Endothelial cell of umbilical vein (primary cell): ENCODE results near the gene IFRD2. TPM values are rescaled to one million over a fixed set of nuclear protein-coding genes. Genes with fewer than 3 reads are reported as not detected.

Source experiments
- BruUV-seq: library from RNA; stranded (reverse); fragments of 400-500 nt; replicated peaks from 2 replicates; lab custom pipeline; 2021; lab: Mats Ljungman, UMichigan
- CTCF ChIA-PET: fragments of 300-600, 350-600 bp; sonication (Branson Sonifier 250); formaldehyde crosslinking; loops from one replicate; lab custom pipeline; 2021; ENCODE audit warnings: antibody characterized with exemption, inconsistent platforms; lab: Charles Lee
- POLR2A ChIA-PET: fragments of 300-600, 350-600 bp; sonication (Branson Sonifier 250); formaldehyde crosslinking; loops from one replicate; lab custom pipeline; 2021; ENCODE audit warnings: antibody characterized with exemption, inconsistent platforms; lab: Charles Lee
- DNase-seq: peaks from one replicate; pipeline ENCODE4 v3.0.0-alpha.2; 2011; ENCODE audit warnings: low read depth, low spot score
- FAIRE-seq: peaks from 2 replicates; lab custom pipeline; 2011; peaks lifted over from hg19 to GRCh38; lab: Jason Lieb, UNC
- H2AFZ ChIP-seq: 2 replicates; pipeline ENCODE4 v1.6.0; 2012; ENCODE audit warnings: low read depth, low read length, control low read depth, inconsistent platforms
- H3K27ac ChIP-seq: 2 replicates; pipeline ENCODE4 v1.5.1; 2011; ENCODE audit warnings: low read depth, mild to moderate bottlenecking, control low read depth, low read length, moderate library complexity; ENCODE audit not compliant: insufficient read depth
- H3K27me3 ChIP-seq, 2 experiments: 2 replicates each; pipeline versions ENCODE4 v1.6.0 to v1.6.1; 2011; ENCODE audit warnings: low read length in 2 of 2, mixed read lengths in 1 of 2; ENCODE audit not compliant: control insufficient read depth in 2 of 2, insufficient read depth in 2 of 2
- H3K36me3 ChIP-seq, 2 experiments: 2 replicates in 1 of 2; 3 replicates in 1 of 2; pipeline ENCODE4 v1.5.1; 2011; ENCODE audit warnings: low read length in 2 of 2, mild to moderate bottlenecking in 1 of 2, moderate library complexity in 1 of 2; ENCODE audit not compliant: control insufficient read depth in 2 of 2, insufficient read depth in 2 of 2; ENCODE audit errors: extremely low read depth in 1 of 2
- H3K4me1 ChIP-seq: 3 replicates; pipeline ENCODE4 v1.5.1; 2011; ENCODE audit warnings: mild to moderate bottlenecking, low read length; ENCODE audit not compliant: control insufficient read depth, insufficient read depth; ENCODE audit errors: extremely low read depth
- H3K4me2 ChIP-seq: 2 replicates; pipeline ENCODE4 v1.6.1; 2011; ENCODE audit warnings: low read length, control low read depth, mixed read lengths; ENCODE audit not compliant: insufficient read depth
- H3K4me3 ChIP-seq, 3 experiments: fragments of 200-600 bp in 1 of 3; sonication (generic), shearing (Covaris generic) in 1 of 3; replicated peaks in 1 of 3; 2 replicates each; pipeline ENCODE4 v1.5.1; 2011 to 2016; ENCODE audit warnings: control low read depth in 3 of 3, low read length in 3 of 3, mild to moderate bottlenecking in 2 of 3, inconsistent platforms in 1 of 3, low read depth in 1 of 3, moderate library complexity in 1 of 3; ENCODE audit not compliant: insufficient read depth in 1 of 3
- H3K79me2 ChIP-seq: 2 replicates; pipeline ENCODE4 v1.6.0; 2012; ENCODE audit warnings: low read length, inconsistent platforms; ENCODE audit not compliant: control insufficient read depth, insufficient read depth
- H3K9ac ChIP-seq: replicated peaks from 2 replicates; pipeline ENCODE3; 2011; ENCODE audit warnings: low read length, control low read depth; ENCODE audit not compliant: insufficient read depth; ENCODE audit errors: extremely low read depth
- H3K9me1 ChIP-seq: replicated peaks from 3 replicates; pipeline ENCODE4 v1.6.0; 2011; ENCODE audit warnings: mild to moderate bottlenecking, low read length; ENCODE audit not compliant: control insufficient read depth, insufficient read depth; ENCODE audit errors: extremely low read depth
- H3K9me3 ChIP-seq: replicated peaks from 2 replicates; pipeline ENCODE4 v1.5.1; 2012; ENCODE audit warnings: low read length, inconsistent platforms; ENCODE audit not compliant: control insufficient read depth, insufficient read depth
- H4K20me1 ChIP-seq: replicated peaks from 2 replicates; pipeline ENCODE3; 2011; ENCODE audit warnings: mild to moderate bottlenecking, low read length; ENCODE audit not compliant: control insufficient read depth, insufficient read depth; ENCODE audit errors: extremely low read depth
- CTCF ChIP-seq, 2 donors: IDR thresholded peaks; 1 replicate in 1 of 2; 2 replicates in 1 of 2; pipeline ENCODE4 v1.5.1; 2011; ENCODE audit warnings: low read length in 2 of 2, mild to moderate bottlenecking in 2 of 2, moderate library complexity in 2 of 2, control low read depth in 1 of 2, inconsistent platforms in 1 of 2, low read depth in 1 of 2; ENCODE audit not compliant: insufficient read depth in 1 of 2; ENCODE audit errors: extremely low read depth in 1 of 2
- EZH2 ChIP-seq: IDR thresholded peaks from 2 replicates; pipeline ENCODE4 v1.6.1; 2012; ENCODE audit warnings: borderline replicate concordance, low read depth, mild to moderate bottlenecking, moderate library complexity, low read length, inconsistent platforms; ENCODE audit not compliant: severe bottlenecking
- FOS ChIP-seq: IDR thresholded peaks from 2 replicates; pipeline ENCODE4 v1.6.1; 2011; ENCODE audit warnings: mild to moderate bottlenecking, low read length, moderate library complexity, borderline replicate concordance; ENCODE audit not compliant: insufficient read depth
- GATA2 ChIP-seq: IDR thresholded peaks from 2 replicates; pipeline ENCODE4 v1.7.0; 2011; ENCODE audit warnings: low read depth, mild to moderate bottlenecking, moderate library complexity, mixed read lengths, low read length; ENCODE audit not compliant: insufficient read length, insufficient read depth
- JUN ChIP-seq: IDR thresholded peaks from 2 replicates; pipeline ENCODE4 v1.6.1; 2011; ENCODE audit warnings: borderline replicate concordance, low read depth; ENCODE audit not compliant: insufficient read length, insufficient read depth
- MAX ChIP-seq: IDR thresholded peaks from 2 replicates; pipeline ENCODE4 v1.6.1; 2011; ENCODE audit not compliant: insufficient read depth, insufficient read length
- MYC ChIP-seq: IDR thresholded peaks from one replicate; pipeline ENCODE4 v1.6.1; 2011; ENCODE audit warnings: mild to moderate bottlenecking, low read depth, low read length
- POLR2A ChIP-seq: IDR thresholded peaks from 2 replicates; pipeline ENCODE4 v1.6.1; 2012; ENCODE audit warnings: low read depth, mild to moderate bottlenecking, control low read depth, low read length
- POLR2AphosphoS5 ChIP-seq: IDR thresholded peaks from 2 replicates; pipeline ENCODE4 v1.6.1; 2012; ENCODE audit warnings: low read depth, mild to moderate bottlenecking, control low read depth, low read length, moderate library complexity; ENCODE audit not compliant: insufficient read depth
- dilution Hi-C: fragments of 300-500 bp; cut with MboI; formaldehyde crosslinking; loops from one replicate; pipeline ENCODE4 v1.15.0; 2019; ENCODE audit warnings: low sequenced_read_pairs; ENCODE audit not compliant: extremely low pct_ligation_motif_present
- intact Hi-C: fragments of 100-400 bp; cut with micrococcal nuclease; formaldehyde crosslinking; loops from one replicate; pipeline ENCODE4 v1.10.0; 2022
- polyA plus RNA-seq, 4 experiments: library from polyadenylated mRNA; depleted of rRNA in 3 of 4; stranded (reverse) in 3 of 4; unstranded in 1 of 4; fragments of >200 nt; gene quantifications; 2 replicates each; pipeline versions ENCODE4 v1.2.1 to v1.2.3, GENCODE V29; 2011 to 2012; ENCODE audit warnings: missing spikeins in 1 of 4
- total RNA-seq: library from RNA; stranded (reverse); gene quantifications from 2 replicates; pipeline ENCODE4 v1.2.3, GENCODE V29; 2021

The IFRD2 gene
- total and polyA plus RNA-seq, 2 donors (not counting 3 experiments of a cell fraction or from before 2014, with no cell fraction given) = 99.4 to 111 TPM

GRCh38 chr3:50254577-50255250, 37.5 kb downstream of the IFRD2 start:
- Histone ChIP-seq H3K27ac (peak overlapping the region; percentile 98), H3K79me2 (peaks cover 62% of the 10 kb centered on the region), H4K20me1 (no peaks in the 10 kb centered on the region), H3K9ac (peak overlapping the region; percentile 67), H3K9me3 (no peaks in the 10 kb centered on the region), H3K4me2 (peak overlapping the region; percentile 17), H3K27me3 (no peaks in the 10 kb centered on the region), H3K36me3 (peaks cover 16 to 65% of the 10 kb centered on the region in 2 experiments), H2AFZ (no peak overlapping the region), H3K4me1 (peaks cover 64% of the 10 kb centered on the region), H3K9me1 (no peaks in the 10 kb centered on the region), H3K4me3 (no peak overlapping the region)
- DNase-seq = peak; percentile 91
- ChIA-PET POLR2A (interaction anchor here (1.3 to 1.4 kb wide), 2 partner anchors 11 to 19 kb away, joined by 3 to 4 read pairs; partner anchors contain the start of gene GNAI2), CTCF (interaction anchor here (0.7 to 8.6 kb wide), 6 partner anchors 8 to 60 kb away, joined by 3 to 98 read pairs (median 10); partner anchors contain the start of gene GNAI2)
- BruUV-seq = TSS peak; percentile 98
- intact Hi-C loops (loop anchor here (1.0 to 2.0 kb wide), 4 partner anchors 8 to 38 kb away; partner anchors contain the start of gene IFRD2), dilution Hi-C loops (no loop called here)
- FAIRE-seq = peak; percentile 97
- peak; percentile 87 for TF ChIP-seq JUN
- no peak for TF ChIP-seq EZH2
- TF ChIP-seq FOS = peak; percentile 68
- peak; percentile 42 for TF ChIP-seq POLR2A
- TF ChIP-seq CTCF (IDR thresholded peaks at IDR 0.05; ENCODE audit: extremely low read depth in 1 of 2, insufficient read depth in 1 of 2, low read depth in 1 of 2, low read length in 2 of 2) = no peak
- TF ChIP-seq POLR2AphosphoS5 = peak; percentile 83
- TF ChIP-seq MYC = peak; percentile 82
- peak; percentile 66 for TF ChIP-seq MAX
- TF ChIP-seq GATA2 = no peak
